ENCODE data around the gene MYO1B.

- TF ChIP-seq POLR2A (IDR thresholded peaks at IDR 0.05) (no peak), CTCF (IDR thresholded peaks at IDR 0.05) (no peak)
Observed at GRCh38 chr2:191374366-191374765, 129.2 kb downstream of the MYO1B start.
